ENCODE measurements around the gene FGF12. TPM values are rescaled to one million over a fixed set of nuclear protein-coding genes. Genes with fewer than 3 reads are reported as not detected.

The FGF12 gene
- total and polyA plus RNA-seq, 2 experiments from 2014 or later, result 6.0 to 14.3 TPM

DNA sequence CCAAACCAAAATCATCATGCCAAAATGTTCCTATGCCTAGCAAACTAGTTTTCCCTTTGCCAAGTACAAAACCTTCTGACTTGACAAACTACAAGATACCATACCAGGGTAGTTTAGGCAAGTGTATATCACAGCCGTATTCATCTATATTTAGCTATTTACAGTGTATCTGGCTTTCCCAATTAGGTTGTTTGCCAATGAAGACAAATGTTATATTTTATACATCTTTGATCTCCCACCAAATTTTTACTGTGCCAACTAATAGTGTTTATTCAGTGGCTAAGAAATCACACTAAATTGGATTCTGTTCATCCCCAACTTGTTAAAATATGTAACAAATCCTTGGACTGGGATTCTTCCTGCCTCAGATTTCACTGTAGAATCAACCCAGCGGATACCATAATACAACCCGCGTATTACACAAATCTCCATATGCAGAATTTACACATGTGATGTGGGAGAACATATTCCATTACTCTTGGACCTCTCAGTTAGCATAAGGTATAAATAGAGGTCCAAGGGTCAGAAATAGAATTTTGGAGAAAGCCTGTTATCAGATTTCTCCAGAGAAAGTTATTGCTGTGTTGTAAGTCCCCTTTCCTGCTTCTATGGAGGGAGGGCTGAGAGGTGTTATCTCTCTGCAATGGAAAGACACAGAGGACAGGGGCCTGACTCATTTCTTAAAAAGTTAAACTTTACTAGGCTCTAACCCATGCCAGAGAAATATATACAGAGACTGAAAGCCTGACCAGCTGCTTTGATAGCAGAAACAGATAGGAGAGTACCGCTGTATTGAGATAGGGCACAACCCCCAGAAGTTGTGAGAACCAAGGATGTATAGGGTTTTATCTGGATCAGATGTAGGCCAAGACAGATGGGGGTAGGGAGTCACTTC lies 467.0 kb downstream of the FGF12 start (continued):
- TF ChIP-seq, protein P1, sequence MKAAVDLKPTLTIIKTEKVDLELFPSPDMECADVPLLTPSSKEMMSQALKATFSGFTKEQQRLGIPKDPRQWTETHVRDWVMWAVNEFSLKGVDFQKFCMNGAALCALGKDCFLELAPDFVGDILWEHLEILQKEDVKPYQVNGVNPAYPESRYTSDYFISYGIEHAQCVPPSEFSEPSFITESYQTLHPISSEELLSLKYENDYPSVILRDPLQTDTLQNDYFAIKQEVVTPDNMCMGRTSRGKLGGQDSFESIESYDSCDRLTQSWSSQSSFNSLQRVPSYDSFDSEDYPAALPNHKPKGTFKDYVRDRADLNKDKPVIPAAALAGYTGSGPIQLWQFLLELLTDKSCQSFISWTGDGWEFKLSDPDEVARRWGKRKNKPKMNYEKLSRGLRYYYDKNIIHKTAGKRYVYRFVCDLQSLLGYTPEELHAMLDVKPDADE (IDR thresholded peaks at IDR 0.05), result no peak
- TF ChIP-seq NANOG (IDR thresholded peaks at IDR 0.05; ENCODE audit: borderline replicate concordance), result no peak
- no peak for TF ChIP-seq EZH2phosphoT487 (IDR thresholded peaks at IDR 0.05; ENCODE audit: unreplicated experiment)
- TF ChIP-seq STAT1 (IDR thresholded peaks at IDR 0.05; ENCODE audit: unreplicated experiment), result no peak
- no peak for TF ChIP-seq JUNB (IDR thresholded peaks at IDR 0.05; ENCODE audit: unreplicated experiment)

DNA sequence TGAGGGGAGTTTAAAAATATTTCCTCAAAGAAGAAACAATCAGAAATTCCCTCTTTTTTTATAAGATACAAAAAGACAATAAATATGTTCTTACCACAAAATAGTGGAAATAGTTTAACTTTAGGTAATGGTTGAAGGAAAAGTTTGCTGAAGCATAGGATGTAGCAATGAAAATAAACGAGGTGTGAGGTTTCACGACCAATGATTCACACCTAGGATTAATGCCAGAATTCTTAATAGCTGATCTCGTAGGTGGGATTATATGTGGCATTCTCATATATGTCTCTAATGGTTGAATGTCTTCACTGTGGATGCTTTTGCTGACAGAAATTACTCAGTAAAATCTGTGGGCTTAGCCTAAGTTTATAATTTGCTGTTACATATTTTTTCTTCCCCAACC lies 467.7 kb downstream of the FGF12 start:
- Mint-ChIP-seq H3K4me1 (peaks cover 17% of the 10 kb centered on the region; the same call in 2 of the 3 replicates), H3K4me3 (no peak overlapping the region), H3K27me3 (ENCODE audit: insufficient read depth, low read depth, poor library complexity) (peaks cover 4% of the 10 kb centered on the region), H3K27ac (no peak overlapping the region), H3K9me3 (no peaks in the 10 kb centered on the region), H3K36me3 (ENCODE audit: low read depth) (no peaks in the 10 kb centered on the region)
- no peaks in the 10 kb centered on the region for H3F3A ChIP-seq (replicated peaks; ENCODE audit: low read depth)
- H2AFZ ChIP-seq, result no peak overlapping the region
- no peaks in the 10 kb centered on the region for H3K4me1 ChIP-seq (ENCODE audit: insufficient read depth)
- no peaks in the 10 kb centered on the region for H3K79me2 ChIP-seq (replicated peaks; ENCODE audit: insufficient read depth)
- no peak overlapping the region for H3K27ac ChIP-seq (ENCODE audit: low read depth)
- H3K4me3 ChIP-seq, result no peak overlapping the region
- DNase-seq (ENCODE audit: low spot score), result no peak
- H3K9me2 ChIP-seq (ENCODE audit: insufficient read depth), result no peaks in the 10 kb centered on the region
- H3K4me2 ChIP-seq, result no peak overlapping the region
- TF ChIP-seq, protein P1 (IDR thresholded peaks at IDR 0.05), result no peak
- TF ChIP-seq POLR2AphosphoS5 (IDR thresholded peaks at IDR 0.05; ENCODE audit: low read depth), result no peak
- no peaks in the 10 kb centered on the region for H4K20me1 ChIP-seq (replicated peaks; ENCODE audit: insufficient read depth)
- no peak for ATAC-seq
- H3K36me3 ChIP-seq (ENCODE audit: insufficient read depth), result no peaks in the 10 kb centered on the region
- H3K27me3 ChIP-seq (ENCODE audit: insufficient read depth), result no peaks in the 10 kb centered on the region

DNA sequence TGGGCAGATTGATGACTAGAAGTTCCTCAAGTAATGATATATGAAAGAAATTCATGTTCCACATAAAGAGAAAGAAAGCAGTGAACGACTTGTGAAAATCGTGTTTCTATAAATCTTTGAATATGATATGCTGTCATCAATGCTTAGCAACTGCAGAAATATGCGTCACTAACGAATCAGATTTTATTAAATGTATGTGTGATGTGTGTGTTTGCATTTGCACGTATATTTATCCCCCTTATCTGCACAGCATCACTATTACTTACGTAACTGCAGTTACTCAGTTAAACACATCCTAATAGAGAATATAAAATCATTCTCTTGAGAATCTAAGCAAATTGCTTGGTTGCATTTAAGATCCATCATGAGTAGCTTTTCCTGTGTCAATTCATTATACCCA lies 468.6 kb downstream of the FGF12 start:
- TF ChIP-seq STAT1 (IDR thresholded peaks at IDR 0.05; ENCODE audit: unreplicated experiment), result no peak
- no peak for TF ChIP-seq CREB1 (CRISPR knock-in tag; IDR thresholded peaks at IDR 0.05; ENCODE audit: low read depth)
- TF ChIP-seq EZH2 (IDR thresholded peaks at IDR 0.05; ENCODE audit: low read depth, unreplicated experiment), result no peak
- H3K79me2 ChIP-seq (replicated peaks; ENCODE audit: insufficient read depth), result no peaks in the 10 kb centered on the region
- no peak overlapping the region for H3K27ac ChIP-seq (ENCODE audit: low read depth)
- H3K27ac Mint-ChIP-seq, result no peak overlapping the region
- H3K36me3 Mint-ChIP-seq (ENCODE audit: low read depth), result no peaks in the 10 kb centered on the region
- H2AFZ ChIP-seq, result no peak overlapping the region
- DNase-seq (ENCODE audit: low spot score), result no peak
- no peak overlapping the region for H3K4me3 Mint-ChIP-seq
- no peaks in the 10 kb centered on the region for H3K9me3 Mint-ChIP-seq
- H3K4me1 ChIP-seq (ENCODE audit: insufficient read depth), result no peaks in the 10 kb centered on the region
- H4K20me1 ChIP-seq (replicated peaks; ENCODE audit: insufficient read depth), result no peaks in the 10 kb centered on the region
- peaks cover 4% of the 10 kb centered on the region for H3K27me3 Mint-ChIP-seq (ENCODE audit: insufficient read depth, low read depth, poor library complexity)
- no peaks in the 10 kb centered on the region for H3K9me2 ChIP-seq (ENCODE audit: insufficient read depth)
- H3K4me2 ChIP-seq, result no peak overlapping the region
- no peaks in the 10 kb centered on the region for H3K36me3 ChIP-seq (ENCODE audit: insufficient read depth)
- no peak for ATAC-seq
- no peaks in the 10 kb centered on the region for H3K27me3 ChIP-seq (ENCODE audit: insufficient read depth)
- no peak overlapping the region for H3K4me3 ChIP-seq
- H3K4me1 Mint-ChIP-seq, result peaks cover 17% of the 10 kb centered on the region; the same call in 2 of the 3 replicates
- H3F3A ChIP-seq (replicated peaks; ENCODE audit: low read depth), result no peaks in the 10 kb centered on the region
